HG03103 (cell line): ENCODE results near the gene COQ7.

ENCODE experiments used
- ATAC-seq: cut with Tn5 transposase; IDR thresholded peaks from one replicate; pipeline ENCODE4 v1.9.1; 2021; ENCODE audit warnings: low read depth; ENCODE audit not compliant: unreplicated experiment

Gene COQ7

DNA sequence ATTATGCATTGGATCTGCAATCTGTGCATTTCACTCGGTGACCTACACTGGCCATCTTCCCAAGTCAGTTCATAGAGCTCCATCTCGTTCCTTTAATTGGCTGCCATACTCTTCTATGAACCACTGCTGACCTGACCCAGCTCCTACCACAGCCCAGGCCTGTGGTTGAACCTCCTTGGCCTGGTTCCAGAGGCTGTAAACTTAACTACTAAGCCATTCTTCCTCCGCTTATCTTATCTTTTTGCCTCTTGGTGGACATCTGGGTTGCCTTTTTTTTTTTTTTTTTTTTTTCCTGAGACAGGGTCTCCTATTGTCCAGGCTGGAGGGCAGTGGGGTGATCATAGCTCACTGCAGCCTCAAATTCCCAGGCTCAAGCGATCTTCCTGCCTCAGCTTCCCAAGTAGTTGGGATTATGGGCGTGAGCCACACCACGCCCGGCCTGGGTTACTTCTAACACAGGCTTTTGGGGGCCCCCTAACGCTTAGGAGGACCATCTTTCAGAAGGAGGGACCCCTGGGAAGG is 18.3 kb downstream of the COQ7 start:
- ATAC-seq: no peak

- peak; percentile 81 for ATAC-seq
Observed at GRCh38 chr16:19086322-19087199, 19.1 kb downstream of the COQ7 start.

GRCh38 chr16:19088341-19088916 is 21.0 kb downstream of the COQ7 start:
- no peak for ATAC-seq

DNA sequence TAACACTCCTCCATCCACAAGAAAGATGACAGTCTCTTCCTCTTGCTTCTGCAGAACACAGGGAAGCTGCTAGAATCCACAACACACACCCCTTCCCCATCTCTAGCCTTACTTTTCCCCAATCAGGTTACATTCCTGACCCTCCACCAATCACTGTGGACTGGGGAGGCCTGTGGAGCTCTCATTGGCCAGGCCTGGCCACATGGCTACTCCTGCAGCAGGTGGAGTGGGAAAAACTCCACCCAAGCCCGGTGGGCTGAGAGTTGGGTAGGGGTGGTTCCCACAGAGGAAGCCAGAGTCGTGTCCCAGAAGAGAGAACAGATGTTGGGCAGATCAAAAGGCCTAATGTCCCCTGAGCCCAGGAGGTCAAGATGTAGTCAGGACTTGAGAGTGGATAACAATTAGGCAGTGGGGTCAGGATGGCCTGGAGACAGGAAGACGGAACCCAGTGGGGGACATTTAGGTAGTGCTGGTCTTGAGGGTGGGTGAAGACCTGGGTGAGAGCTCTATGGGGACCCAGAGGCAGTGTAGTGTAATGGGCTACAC is 22.1 kb downstream of the COQ7 start:
- no peak for ATAC-seq

- ATAC-seq: no peak
Observed at GRCh38 chr16:19090916-19091315, 23.5 kb downstream of the COQ7 start.

DNA sequence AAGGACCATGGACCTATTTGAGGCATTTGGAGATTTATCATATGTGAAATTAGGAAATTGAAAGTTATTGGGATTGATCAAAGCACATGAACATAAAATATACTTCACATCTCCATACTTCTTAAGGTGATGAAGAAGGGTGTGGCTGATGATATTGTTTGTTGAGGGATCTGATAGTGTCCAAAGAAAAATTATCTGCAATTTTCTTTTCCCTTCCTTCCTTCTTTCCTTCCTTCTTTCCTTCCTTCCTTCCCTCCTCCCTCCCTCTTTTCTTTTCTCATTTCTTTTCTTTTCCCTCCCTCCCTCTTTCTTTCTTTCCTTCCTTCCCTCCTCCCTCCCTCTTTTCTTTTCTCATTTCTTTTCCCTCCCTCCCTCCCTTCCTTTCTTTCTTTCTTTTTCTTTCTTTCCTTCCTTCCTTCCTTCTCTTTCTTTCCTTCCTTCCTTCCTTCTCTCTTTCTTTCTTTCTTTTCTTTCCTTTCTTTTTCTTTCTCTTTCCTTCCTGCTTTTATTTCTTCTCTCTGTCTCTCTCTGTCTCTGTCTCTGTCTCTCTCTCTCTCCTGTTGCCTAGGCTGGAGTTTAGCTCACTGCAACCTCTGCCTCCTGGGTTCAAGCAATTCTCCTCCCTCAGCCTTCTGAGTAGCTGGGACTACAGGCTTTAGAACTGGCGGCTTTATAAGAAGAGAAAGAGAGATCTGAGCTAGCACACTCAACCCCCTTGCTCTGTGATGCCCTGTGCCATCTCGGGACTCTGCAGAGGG is 25.4 kb downstream of the COQ7 start:
- ATAC-seq: no peak

- no peak for ATAC-seq
Observed at GRCh38 chr16:19093631-19094541, 26.5 kb downstream of the COQ7 start.

GRCh38 chr16:19094542-19095365 is 27.3 kb downstream of the COQ7 start:
- no peak for ATAC-seq

DNA sequence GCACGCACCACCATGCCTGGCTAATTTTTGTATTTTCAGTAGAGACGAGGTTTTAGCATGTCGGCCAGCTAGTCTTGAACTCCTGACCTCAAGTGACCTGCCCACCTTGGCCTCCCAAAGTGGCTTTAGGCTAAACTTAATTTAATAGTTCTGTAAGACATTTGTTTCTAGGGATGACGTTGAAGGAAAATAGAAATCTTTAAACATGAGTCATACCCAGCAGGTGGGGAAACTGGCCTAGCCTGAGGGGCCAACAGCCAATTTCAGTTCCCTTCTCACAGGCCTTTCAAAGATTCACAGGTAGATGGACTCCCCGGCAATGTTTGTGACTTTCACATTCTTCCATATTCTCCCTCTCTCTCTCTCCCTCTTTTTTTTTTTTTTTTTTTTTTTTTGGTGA is 28.2 kb downstream of the COQ7 start:
- ATAC-seq: no peak

- ATAC-seq: no peak
Observed at GRCh38 chr16:19098173-19098572, 30.8 kb downstream of the COQ7 start.

DNA sequence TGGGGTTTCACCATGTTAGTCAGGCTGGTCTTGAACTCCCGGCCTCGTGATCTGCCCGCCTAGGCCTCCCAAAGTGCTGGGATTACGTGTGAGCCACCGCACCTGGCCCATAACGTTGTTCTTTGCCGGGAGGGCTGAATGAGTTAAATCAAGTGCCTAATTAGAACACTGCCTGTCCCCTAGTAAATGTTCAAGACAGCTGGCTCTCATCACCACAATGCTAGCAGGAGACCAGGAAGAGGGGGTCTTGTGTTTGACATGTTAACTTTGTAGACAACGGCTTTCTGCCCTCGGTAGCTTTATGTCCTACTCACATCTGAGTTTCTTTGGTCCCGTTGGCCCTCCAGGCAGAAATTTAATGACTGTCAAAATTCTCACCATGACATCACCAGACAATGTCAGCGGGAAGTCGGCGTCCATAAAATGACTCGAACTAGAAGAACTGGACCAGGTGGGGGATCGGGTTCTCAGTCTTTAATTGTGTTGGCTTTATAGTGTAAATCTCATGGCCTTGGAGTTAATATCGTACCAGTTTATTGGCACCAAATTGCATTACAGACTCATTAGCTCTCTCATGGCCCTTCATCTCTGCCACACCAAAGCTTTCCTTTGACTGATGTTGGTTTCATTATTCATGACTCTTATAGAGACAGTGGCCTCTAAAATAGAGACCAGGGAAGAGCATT is 34.9 kb downstream of the COQ7 start:
- no peak for ATAC-seq

DNA sequence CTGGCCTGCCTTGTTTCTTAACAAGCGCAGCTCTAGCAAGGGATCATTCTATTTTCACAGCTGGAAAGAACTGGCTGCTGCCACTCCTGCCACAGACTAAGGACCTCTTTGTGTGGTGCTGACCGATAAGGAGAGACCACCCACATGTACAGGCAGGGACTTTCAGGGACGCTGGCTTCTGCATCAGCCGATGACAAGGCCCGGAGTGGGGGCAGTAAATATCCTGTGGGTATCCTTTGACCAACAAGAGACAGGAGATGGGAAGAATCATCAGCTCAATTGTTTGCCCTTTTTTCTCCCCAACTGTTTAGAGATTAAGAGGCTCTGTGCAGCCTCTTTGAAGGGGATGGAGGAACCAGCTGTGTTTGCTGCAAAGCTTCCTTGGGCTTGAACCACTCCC is 37.2 kb downstream of the COQ7 start:
- no peak for ATAC-seq

- no peak for ATAC-seq
Observed at GRCh38 chr16:19105131-19105530, 37.7 kb downstream of the COQ7 start.

DNA sequence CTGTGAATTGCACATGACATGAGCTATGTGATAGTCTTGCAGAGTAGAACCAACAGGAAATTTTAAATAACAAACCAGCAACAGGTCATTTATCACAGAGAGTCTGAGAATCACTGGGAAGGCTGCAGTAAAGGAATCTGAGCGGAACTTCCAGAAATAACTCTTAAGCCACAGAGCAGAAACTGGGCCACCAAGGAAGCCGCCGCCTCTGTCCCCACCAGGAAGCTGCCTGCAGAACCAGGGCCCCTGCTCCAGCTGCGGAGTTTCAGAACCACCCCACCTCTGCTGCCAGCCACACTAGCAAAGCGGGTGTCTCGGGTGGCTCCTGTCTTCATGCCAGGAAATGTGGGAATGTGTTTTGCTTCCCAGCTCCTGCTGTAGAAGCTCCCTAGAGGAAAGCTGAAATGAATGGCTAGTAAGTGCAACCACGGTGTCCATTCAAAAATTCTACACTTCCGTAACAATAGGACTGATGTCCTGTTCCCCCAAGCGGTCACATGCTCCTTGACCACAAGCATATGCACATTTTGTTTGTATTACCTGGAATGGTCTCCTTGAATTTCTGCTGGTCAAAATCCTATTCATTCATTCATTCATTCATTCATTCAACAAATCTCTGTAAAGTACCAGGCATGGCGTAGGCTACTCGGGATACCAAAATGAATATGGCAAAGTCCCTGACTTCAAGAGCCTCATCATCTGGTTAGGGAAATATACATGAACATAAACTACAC is 38.6 kb downstream of the COQ7 start:
- ATAC-seq: no peak

GRCh38 chr16:19106625-19107020 is 39.2 kb downstream of the COQ7 start:
- no peak for ATAC-seq

DNA sequence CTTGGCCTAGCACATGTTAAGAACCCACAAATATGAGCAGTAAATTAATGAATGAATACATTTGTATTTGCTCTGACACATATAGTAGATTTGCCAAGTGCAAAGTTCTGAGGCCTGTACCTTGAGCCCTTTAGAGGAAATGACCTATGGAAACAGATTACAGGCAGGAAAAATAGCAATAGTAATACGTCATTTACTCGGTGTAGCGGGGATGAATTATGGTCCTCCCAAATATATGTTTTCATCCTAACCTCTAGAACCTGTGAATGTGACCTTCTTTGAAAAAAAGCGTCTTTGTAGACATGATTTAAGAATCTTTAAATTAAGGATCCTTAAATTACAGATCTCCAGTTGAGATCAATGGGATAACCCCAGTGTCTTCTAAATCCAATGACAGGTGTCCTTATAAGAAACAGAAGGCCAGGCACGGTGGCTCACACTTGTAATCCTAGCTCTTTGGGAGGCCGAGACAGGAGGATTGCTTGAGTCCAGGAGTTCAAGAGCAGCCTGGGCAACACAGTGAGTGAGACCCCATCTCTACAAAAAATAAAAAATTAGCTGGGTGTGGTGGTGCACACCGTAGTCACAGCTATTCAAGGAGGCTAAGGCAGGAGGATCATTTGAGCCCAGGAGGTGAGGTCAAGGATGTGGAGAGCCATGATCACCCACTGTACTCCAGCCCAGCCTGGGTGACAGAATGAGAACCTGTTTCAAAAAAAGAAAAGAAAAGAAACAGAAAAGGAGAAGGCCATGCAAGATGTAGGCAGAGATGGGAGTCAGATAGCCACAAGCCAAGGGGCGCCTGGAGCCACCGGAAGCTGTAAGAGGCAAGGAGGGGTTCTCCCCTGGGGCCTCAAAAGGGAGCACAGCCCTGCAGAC is 41.2 kb downstream of the COQ7 start:
- ATAC-seq: no peak

DNA sequence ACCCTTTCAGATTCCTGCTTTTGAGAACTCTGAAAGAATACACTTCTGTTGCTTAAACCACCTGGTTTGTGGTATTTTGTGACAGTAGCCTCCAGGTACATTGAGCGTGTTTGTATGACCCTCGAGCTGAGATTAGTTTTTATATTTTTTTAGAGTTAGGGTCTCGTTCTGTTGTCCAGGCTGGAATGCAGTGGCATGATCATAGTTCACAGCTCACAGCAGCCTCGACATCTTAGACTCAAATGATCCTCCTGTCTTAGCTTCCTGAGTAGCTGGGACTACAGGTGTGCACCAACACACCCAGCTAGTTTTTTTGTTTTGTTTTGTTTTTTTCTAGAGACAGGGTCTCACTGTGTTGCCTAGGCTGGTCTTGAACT is 41.9 kb downstream of the COQ7 start:
- ATAC-seq: no peak
